Caco-2 (cell line): ENCODE data around the gene MRPL12. TPM values are rescaled to one million over a fixed set of nuclear protein-coding genes. Genes with fewer than 3 reads are reported as not detected.
A peak's percentile ranks its signal among the peaks of the same experiment; 100 is the strongest.

Experiments
- BruUV-seq: library from RNA; stranded (reverse); fragments of 400-500 nt; replicated peaks from 2 replicates; lab custom pipeline; 2021; lab: Mats Ljungman, UMichigan
- CTCF ChIA-PET: fragments of 300-600 bp; sonication (Branson Sonifier 250); formaldehyde crosslinking; loops from one replicate; lab custom pipeline; 2022; ENCODE audit warnings: antibody characterized with exemption; lab: Charles Lee
- POLR2A ChIA-PET: fragments of 300-600 bp; sonication (Branson Sonifier 250); formaldehyde crosslinking; loops from one replicate; lab custom pipeline; 2022; ENCODE audit warnings: antibody characterized with exemption; lab: Charles Lee
- DNase-seq, 2 experiments: peaks; one replicate each; pipeline versions ENCODE4 v3.0.0 to v3.0.0-alpha.2; 2020 to 2022
- H3K27me3 ChIP-seq: replicated peaks from 2 replicates; pipeline ENCODE4 v1.6.0; 2011; ENCODE audit warnings: low read length; ENCODE audit not compliant: control insufficient read depth, insufficient read depth
- H3K36me3 ChIP-seq: 2 replicates; pipeline ENCODE4 v1.5.1; 2011; ENCODE audit warnings: low read length; ENCODE audit not compliant: control insufficient read depth, insufficient read depth
- H3K4me1 ChIP-seq: fragments of 250-450 bp; sonication (Bioruptor Pico); 2 replicates; pipeline ENCODE4 v1.5.1; 2020; ENCODE audit warnings: mild to moderate bottlenecking
- H3K4me3 ChIP-seq: 2 replicates; pipeline ENCODE4 v1.5.1; 2011; ENCODE audit warnings: low read depth, mild to moderate bottlenecking, control low read depth, low read length
- H3K9me3 ChIP-seq: fragments of 250-450 bp; sonication (Bioruptor Pico); 2 replicates; pipeline ENCODE4 v1.5.1; 2020; ENCODE audit warnings: mild to moderate bottlenecking, moderate library complexity
- H3K27ac Mint-ChIP-seq: one replicate; pipeline ENCODE4 v1.8.0; 2022; ENCODE audit warnings: mixed read lengths; ENCODE audit not compliant: unreplicated experiment
- H3K27me3 Mint-ChIP-seq: one replicate; pipeline ENCODE4 v1.8.0; 2022; ENCODE audit warnings: mixed read lengths; ENCODE audit not compliant: insufficient read depth, unreplicated experiment
- H3K36me3 Mint-ChIP-seq: one replicate; pipeline ENCODE4 v1.8.0; 2022; ENCODE audit warnings: mild to moderate bottlenecking, mixed read lengths; ENCODE audit not compliant: insufficient read depth, unreplicated experiment
- H3K4me1 Mint-ChIP-seq: one replicate; pipeline ENCODE4 v1.8.0; 2022; ENCODE audit warnings: low read depth, mixed read lengths; ENCODE audit not compliant: unreplicated experiment
- H3K4me3 Mint-ChIP-seq: one replicate; pipeline ENCODE4 v1.8.0; 2022; ENCODE audit warnings: mild to moderate bottlenecking, moderate library complexity, mixed read lengths; ENCODE audit not compliant: unreplicated experiment
- H3K9me3 Mint-ChIP-seq: one replicate; pipeline ENCODE4 v1.8.0; 2022; ENCODE audit warnings: mixed read lengths; ENCODE audit not compliant: unreplicated experiment
- CTCF ChIP-seq, 2 experiments: fragments of 200-600 bp in 1 of 2; IDR thresholded peaks; 1 replicate in 1 of 2; 2 replicates in 1 of 2; pipeline versions ENCODE4 v1.5.1 to v1.8.0; 2011 to 2022; ENCODE audit warnings: antibody characterized with exemption in 1 of 2, control low read depth in 1 of 2, inconsistent platforms in 1 of 2, low read depth in 1 of 2, low read length in 1 of 2, mild to moderate bottlenecking in 1 of 2, moderate library complexity in 1 of 2; ENCODE audit not compliant: insufficient read depth in 1 of 2, severe bottlenecking in 1 of 2, unreplicated experiment in 1 of 2
- intact Hi-C: fragments of 100-400 bp; cut with micrococcal nuclease; formaldehyde crosslinking; loops from one replicate; pipeline ENCODE4 v1.10.0; 2022; ENCODE audit not compliant: unreplicated experiment
- total RNA-seq: library from RNA; stranded (reverse); gene quantifications from 2 replicates; pipeline ENCODE4 v1.2.3, GENCODE V29; 2022

Gene MRPL12
- total RNA-seq, 1 experiment from 2014 or later = 164 TPM

GRCh38 chr17:81726004-81726403 lies 22.8 kb downstream of the MRPL12 start:
- peaks cover 13% of the 10 kb centered on the region for H3K36me3 Mint-ChIP-seq
- no peaks in the 10 kb centered on the region for H3K27me3 ChIP-seq
- DNase-seq = no peak
- no peaks in the 10 kb centered on the region for H3K9me3 ChIP-seq
- ChIA-PET POLR2A (no interaction called here), CTCF (interaction anchor here (0.7 kb wide), 1 partner anchor 125 kb away, joined by 3 read pairs; no protein-coding TSS in a partner anchor)
- H3K4me3 Mint-ChIP-seq = no peak overlapping the region
- no peak overlapping the region for H3K4me3 ChIP-seq
- no peaks in the 10 kb centered on the region for H3K27me3 Mint-ChIP-seq
- H3K36me3 ChIP-seq = no peaks in the 10 kb centered on the region
- no TSS peak for BruUV-seq
- TF ChIP-seq CTCF (IDR thresholded peaks at IDR 0.05; ENCODE audit: insufficient read depth in 1 of 2, low read depth in 1 of 2, low read length in 1 of 2, severe bottlenecking in 1 of 2, unreplicated experiment in 1 of 2) = no peak
- H3K9me3 Mint-ChIP-seq = no peaks in the 10 kb centered on the region
- H3K27ac Mint-ChIP-seq = no peak overlapping the region
- H3K4me1 Mint-ChIP-seq = no peaks in the 10 kb centered on the region
- H3K4me1 ChIP-seq = peaks cover 4% of the 10 kb centered on the region; the same call in 1 of the 2 replicates
- intact Hi-C loops = no loop called here

GRCh38 chr17:81727324-81728031 lies 24.3 kb downstream of the MRPL12 start:
- Mint-ChIP-seq H3K27ac (no peak overlapping the region), H3K4me1 (no peaks in the 10 kb centered on the region), H3K4me3 (no peak overlapping the region), H3K9me3 (no peaks in the 10 kb centered on the region), H3K27me3 (no peaks in the 10 kb centered on the region), H3K36me3 (peaks cover 13% of the 10 kb centered on the region)
- BruUV-seq = no TSS peak
- intact Hi-C loops = no loop called here
- no peaks in the 10 kb centered on the region for H3K36me3 ChIP-seq
- H3K4me1 ChIP-seq = no peaks in the 10 kb centered on the region
- no peaks in the 10 kb centered on the region for H3K9me3 ChIP-seq
- TF ChIP-seq CTCF (IDR thresholded peaks at IDR 0.05; ENCODE audit: insufficient read depth in 1 of 2, low read depth in 1 of 2, low read length in 1 of 2, severe bottlenecking in 1 of 2, unreplicated experiment in 1 of 2) = no peak
- no peaks in the 10 kb centered on the region for H3K27me3 ChIP-seq
- POLR2A ChIA-PET = no interaction called here
- DNase-seq = no peak
- no peak overlapping the region for H3K4me3 ChIP-seq
- CTCF ChIA-PET = no interaction called here

GRCh38 chr17:81733507-81734404 lies 30.6 kb downstream of the MRPL12 start:
- Mint-ChIP-seq H3K9me3 (no peaks in the 10 kb centered on the region), H3K4me3 (no peak overlapping the region), H3K36me3 (no peaks in the 10 kb centered on the region), H3K27me3 (no peaks in the 10 kb centered on the region), H3K4me1 (no peaks in the 10 kb centered on the region), H3K27ac (no peak overlapping the region)
- POLR2A ChIA-PET = no interaction called here
- H3K4me3 ChIP-seq = no peak overlapping the region
- TF ChIP-seq CTCF (IDR thresholded peaks at IDR 0.05; ENCODE audit: insufficient read depth in 1 of 2, low read depth in 1 of 2, low read length in 1 of 2, severe bottlenecking in 1 of 2, unreplicated experiment in 1 of 2) = peak; percentile 95 to 97
- CTCF ChIA-PET = interaction anchor here (2.2 kb wide), 1 partner anchor 73 kb away, joined by 7 read pairs; no protein-coding TSS in a partner anchor
- H3K36me3 ChIP-seq = no peaks in the 10 kb centered on the region
- no peaks in the 10 kb centered on the region for H3K27me3 ChIP-seq
- no peaks in the 10 kb centered on the region for H3K9me3 ChIP-seq
- BruUV-seq = no TSS peak
- H3K4me1 ChIP-seq = peaks cover 11% of the 10 kb centered on the region; the same call in 1 of the 2 replicates
- DNase-seq = peak; percentile 83 to 92
- intact Hi-C loops = no loop called here
